Measurements from ENCODE around the gene DYSF. TPM values are rescaled to one million over a fixed set of nuclear protein-coding genes. Genes with fewer than 3 reads are reported as not detected.

DYSF gene
- total RNA-seq, 2 donors from 2014 or later = 0.71 TPM; not detected in 1

DNA sequence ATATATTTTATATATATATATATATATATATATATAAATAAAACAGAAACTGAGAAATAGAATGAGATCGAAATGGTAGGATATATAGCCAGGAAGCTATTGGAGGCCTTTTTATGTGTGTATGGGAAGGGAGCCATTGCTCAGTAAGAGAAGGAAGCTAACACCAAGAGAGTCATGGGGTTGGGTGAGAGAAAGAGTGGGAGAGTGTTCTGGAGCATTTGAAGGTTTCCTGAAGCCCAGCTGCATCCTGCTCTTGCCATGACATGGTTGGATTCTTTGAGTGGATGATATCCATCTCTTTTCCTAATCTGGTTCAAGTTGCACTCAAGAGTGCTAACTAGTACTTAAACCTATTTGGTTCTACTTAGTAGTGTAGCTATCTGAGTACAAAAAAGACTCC lies 282.3 kb downstream of the DYSF start:
- H3K4me1 Mint-ChIP-seq = no peaks in the 10 kb centered on the region
- ATAC-seq (replicated peaks) = no peak
- no peak overlapping the region for H3K27ac Mint-ChIP-seq
- no peaks in the 10 kb centered on the region for H3K36me3 Mint-ChIP-seq (ENCODE audit: low read depth)
- H3K9me3 Mint-ChIP-seq = peaks cover 3% of the 10 kb centered on the region
- H3K4me3 Mint-ChIP-seq = no peak overlapping the region
- peaks cover 16% of the 10 kb centered on the region for H3K27me3 Mint-ChIP-seq

Other genes with a start within 250 kb of the DYSF start
- gene PAIP2B, start 226.5 kb upstream of the DYSF start, total RNA-seq = 1 to 10 TPM; 1.3 to 3.3 TPM
- 100 to 1,000 TPM in 1 of 2 donors, 10 to 100 TPM in 1; 96.1 to 173 TPM for gene ZNF638, start 121.8 kb upstream of the DYSF start, total RNA-seq